OCI-LY1 (cell line): Measurements from ENCODE around the gene VTI1A.

Experiments
- H2AFZ ChIP-seq: fragments of 200-600 bp; sonication (generic), shearing (Covaris generic); 2 replicates; pipeline ENCODE4 v1.6.0; 2014; ENCODE audit warnings: antibody characterized with exemption, mild to moderate bottlenecking, low read length
- H3F3A ChIP-seq: fragments of 200-600 bp; sonication (generic), shearing (Covaris generic); 2 replicates; pipeline ENCODE4 v1.6.0; 2014; ENCODE audit warnings: mild to moderate bottlenecking, antibody characterized with exemption, low read length, moderate library complexity; ENCODE audit not compliant: insufficient read depth
- H3K27ac ChIP-seq: fragments of 200-600 bp; sonication (generic); 2 replicates; pipeline ENCODE4 v1.5.1; 2014; ENCODE audit warnings: low read length, mixed run types, mild to moderate bottlenecking, low read depth; ENCODE audit not compliant: poor library complexity, severe bottlenecking
- H3K27me3 ChIP-seq: fragments of 200-600 bp; sonication (generic); 2 replicates; pipeline ENCODE4 v1.6.0; 2014; ENCODE audit warnings: antibody characterized with exemption, mild to moderate bottlenecking, low read length, moderate library complexity; ENCODE audit not compliant: insufficient read depth
- H3K36me3 ChIP-seq: fragments of 200-600 bp; sonication (generic); 2 replicates; pipeline ENCODE4 v1.6.1; 2014; ENCODE audit warnings: mild to moderate bottlenecking, antibody characterized with exemption, low read length, moderate library complexity, mixed read lengths; ENCODE audit not compliant: insufficient read depth
- H3K4me1 ChIP-seq: fragments of 200-600 bp; sonication (generic); 2 replicates; pipeline ENCODE4 v1.5.1; 2014; ENCODE audit warnings: mild to moderate bottlenecking, low read length, moderate library complexity; ENCODE audit not compliant: insufficient read depth, severe bottlenecking
- H3K4me2 ChIP-seq: fragments of 200-600 bp; sonication (generic), shearing (Covaris generic); 2 replicates; pipeline ENCODE4 v1.6.1; 2014; ENCODE audit warnings: low read length
- H3K4me3 ChIP-seq: fragments of 200-600 bp; sonication (generic); 2 replicates; pipeline ENCODE4 v1.5.1; 2014; ENCODE audit warnings: low read length, low read depth, mild to moderate bottlenecking, mixed read lengths; ENCODE audit not compliant: poor library complexity, severe bottlenecking
- H3K79me2 ChIP-seq: fragments of 200-600 bp; shearing (Covaris generic); 2 replicates; pipeline ENCODE4 v1.6.1; 2016; ENCODE audit warnings: mixed run types, low read length, mixed read lengths; ENCODE audit not compliant: insufficient read depth
- H3K9ac ChIP-seq: fragments of 200-600 bp; sonication (generic), shearing (Covaris generic); 2 replicates; pipeline ENCODE4 v1.6.1; 2014; ENCODE audit warnings: mild to moderate bottlenecking, low read length, mixed read lengths
- H3K9me2 ChIP-seq: fragments of 200-600 bp; sonication (generic), shearing (Covaris generic); 2 replicates; pipeline ENCODE4 v1.6.1; 2014; ENCODE audit warnings: low read depth, mild to moderate bottlenecking, low read length, mixed read lengths
- H3K9me3 ChIP-seq: fragments of 200-600 bp; shearing (Covaris generic); 2 replicates; pipeline ENCODE4 v1.6.1; 2014; ENCODE audit warnings: low read length, mixed read lengths
- H4K20me1 ChIP-seq: fragments of 200-600 bp; sonication (generic), shearing (Covaris generic); 2 replicates; pipeline ENCODE4 v1.6.0; 2016; ENCODE audit warnings: mild to moderate bottlenecking, low read length; ENCODE audit not compliant: insufficient read depth
- CTCF ChIP-seq: fragments of 200-600 bp; sonication (generic), shearing (Covaris generic); IDR thresholded peaks from 2 replicates; pipeline ENCODE4 v1.5.1; 2017; ENCODE audit warnings: mild to moderate bottlenecking, antibody characterized with exemption, low read length, moderate library complexity, mixed read lengths
- EZH2 ChIP-seq: fragments of 200-600 bp; sonication (generic), shearing (Covaris generic); IDR thresholded peaks from 2 replicates; pipeline ENCODE4 v1.8.0; 2017; ENCODE audit warnings: borderline replicate concordance, mixed run types, mild to moderate bottlenecking, antibody characterized with exemption, low read length, moderate library complexity, mixed read lengths

The VTI1A gene

GRCh38 chr10:112678581-112678980 is 231.6 kb downstream of the VTI1A start:
- no peak overlapping the region for H3K27ac ChIP-seq
- H3K36me3 ChIP-seq = 0 out of 2 replicates have a peak, but pooled peaks cover 3% of the 10 kb centered on the region
- H3F3A ChIP-seq = no peaks in the 10 kb centered on the region
- H3K4me3 ChIP-seq = no peak overlapping the region
- H4K20me1 ChIP-seq = no peaks in the 10 kb centered on the region
- H3K79me2 ChIP-seq = no peaks in the 10 kb centered on the region
- H3K4me1 ChIP-seq = no peaks in the 10 kb centered on the region
- H3K27me3 ChIP-seq = no peaks in the 10 kb centered on the region
- H2AFZ ChIP-seq = no peak overlapping the region
- TF ChIP-seq EZH2 (no peak), CTCF (no peak)
- H3K9me3 ChIP-seq = no peaks in the 10 kb centered on the region
- H3K9ac ChIP-seq = no peak overlapping the region
- no peaks in the 10 kb centered on the region for H3K9me2 ChIP-seq
- no peak overlapping the region for H3K4me2 ChIP-seq

- H3K27ac ChIP-seq = no peak overlapping the region
- H3K9ac ChIP-seq = no peak overlapping the region
- no peak overlapping the region for H3K4me3 ChIP-seq
- H3K9me3 ChIP-seq = no peaks in the 10 kb centered on the region
- no peaks in the 10 kb centered on the region for H3F3A ChIP-seq
- no peaks in the 10 kb centered on the region for H4K20me1 ChIP-seq
- H3K4me2 ChIP-seq = no peak overlapping the region
- TF ChIP-seq EZH2 = no peak
- no peak for TF ChIP-seq CTCF
- no peaks in the 10 kb centered on the region for H3K9me2 ChIP-seq
- H2AFZ ChIP-seq = no peak overlapping the region
- 0 out of 2 replicates have a peak, but pooled peaks cover 3% of the 10 kb centered on the region for H3K36me3 ChIP-seq
- no peaks in the 10 kb centered on the region for H3K79me2 ChIP-seq
- no peaks in the 10 kb centered on the region for H3K4me1 ChIP-seq
- no peaks in the 10 kb centered on the region for H3K27me3 ChIP-seq
These were observed 232.0 kb downstream of the VTI1A start for GRCh38 chr10:112678987-112679386.

- Histone ChIP-seq H3K9ac (no peak overlapping the region), H3F3A (no peaks in the 10 kb centered on the region), H3K27me3 (no peaks in the 10 kb centered on the region), H3K79me2 (no peaks in the 10 kb centered on the region), H3K4me3 (no peak overlapping the region), H4K20me1 (no peaks in the 10 kb centered on the region), H3K27ac (no peak overlapping the region), H3K36me3 (0 out of 2 replicates have a peak, but pooled peaks cover 3% of the 10 kb centered on the region), H2AFZ (no peak overlapping the region), H3K9me3 (no peaks in the 10 kb centered on the region), H3K4me1 (no peaks in the 10 kb centered on the region), H3K4me2 (no peak overlapping the region), H3K9me2 (no peaks in the 10 kb centered on the region)
- TF ChIP-seq EZH2 = no peak
- no peak for TF ChIP-seq CTCF
These were observed 232.4 kb downstream of the VTI1A start for GRCh38 chr10:112679392-112679791.
